GM10266 (cell line): Measurements from ENCODE around the gene OR52N1.

Experiments used
- DNase-seq: peaks from one replicate; pipeline ENCODE4 v3.0.0; 2012; ENCODE audit errors: extremely low spot score
- CTCF ChIP-seq: IDR thresholded peaks from 2 replicates; pipeline ENCODE4 v1.5.1; 2012; ENCODE audit warnings: mild to moderate bottlenecking, low read depth; ENCODE audit not compliant: control insufficient read depth, insufficient read depth; ENCODE audit errors: missing control alignments

OR52N1 gene

GRCh38 chr11:5809905-5810795, 19.1 kb upstream of the OR52N1 start:
- DNase-seq: no peak
- TF ChIP-seq CTCF: no peak

- no peak for DNase-seq
Observed at GRCh38 chr11:5809122-5809519, 18.1 kb upstream of the OR52N1 start.

GRCh38 chr11:5808500-5809121, 17.5 kb upstream of the OR52N1 start, which contains the start of gene OR52N2:
OR52N2 (plus strand) TSS chr11:5808924; CDS start chr11:5820336, 11,412 bp downstream.
- DNase-seq: peak; percentile 41
- peak; percentile 82 for TF ChIP-seq CTCF

More at GRCh38 chr11:5809122-5809519, 18.1 kb upstream of the OR52N1 start:
- no peak for TF ChIP-seq CTCF

- no peak for TF ChIP-seq CTCF
- no peak for DNase-seq
Observed at GRCh38 chr11:5807580-5807979, 16.5 kb upstream of the OR52N1 start.

- TF ChIP-seq CTCF: no peak
- no peak for DNase-seq
Observed at GRCh38 chr11:5803982-5804381, 12.9 kb upstream of the OR52N1 start.

GRCh38 chr11:5796541-5796940, 5.5 kb upstream of the OR52N1 start:
- no peak for TF ChIP-seq CTCF
- DNase-seq: no peak

- no peak for TF ChIP-seq CTCF
- no peak for DNase-seq
Observed at GRCh38 chr11:5783255-5783654, 7.8 kb downstream of the OR52N1 start, which contains the start of gene OR52N5. OR52N5 (minus strand) TSS chr11:5783355; CDS start chr11:5778634, 4,721 bp downstream.
